Neuron (in vitro differentiated cells): ENCODE results near the gene FDPS.
A peak's percentile ranks its signal among the peaks of the same experiment; 100 is the strongest.

ENCODE experiments used
- H2AFZ ChIP-seq: one replicate; pipeline ENCODE4 v1.6.1; 2013; ENCODE audit warnings: low read depth, mild to moderate bottlenecking, inconsistent platforms, low read length, moderate library complexity
- H3K27me3 ChIP-seq: one replicate; pipeline ENCODE4 v1.6.1; 2013; ENCODE audit warnings: low read length; ENCODE audit not compliant: insufficient read depth
- H3K36me3 ChIP-seq: one replicate; pipeline ENCODE4 v1.6.1; 2013; ENCODE audit warnings: low read length; ENCODE audit not compliant: insufficient read depth
- H3K4me1 ChIP-seq: one replicate; pipeline ENCODE4 v1.6.1; 2013; ENCODE audit warnings: low read length; ENCODE audit not compliant: insufficient read depth
- H3K4me3 ChIP-seq: 2 replicates; pipeline ENCODE4 v1.5.1; 2013; ENCODE audit warnings: mild to moderate bottlenecking, low read length, moderate library complexity
- H3K9me3 ChIP-seq: one replicate; pipeline ENCODE4 v1.6.1; 2013; ENCODE audit warnings: low read length

FDPS gene

GRCh38 chr1:155313261-155313660, 4.6 kb downstream of the FDPS start:
- Histone ChIP-seq H2AFZ (no peak overlapping the region), H3K27me3 (no peaks in the 10 kb centered on the region), H3K4me3 (no peak overlapping the region), H3K9me3 (no peaks in the 10 kb centered on the region), H3K36me3 (peaks cover 58% of the 10 kb centered on the region), H3K4me1 (peaks cover 16% of the 10 kb centered on the region)

DNA sequence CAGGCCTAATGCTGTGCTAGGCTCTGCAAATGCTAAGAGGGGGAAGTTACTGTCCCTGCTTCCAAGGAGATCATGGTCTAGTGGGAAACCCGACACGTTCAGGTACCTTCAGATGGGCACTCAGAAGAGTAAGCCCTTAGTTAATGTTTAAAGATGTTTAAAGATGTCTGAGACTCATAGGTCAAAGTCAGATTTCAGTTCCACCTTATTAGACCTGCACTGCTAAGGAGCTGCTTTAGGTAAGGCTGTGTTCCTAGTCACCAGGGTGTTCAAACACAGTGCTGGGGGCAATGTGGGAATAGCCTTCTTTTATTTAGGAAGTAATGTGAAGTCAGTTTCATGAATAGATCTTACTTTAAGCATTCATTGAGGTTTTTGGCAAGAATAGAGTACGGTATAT, 8.3 kb downstream of the FDPS start:
- Histone ChIP-seq H3K4me3 (no peak overlapping the region), H3K36me3 (peaks cover 76% of the 10 kb centered on the region), H3K4me1 (peaks cover 13% of the 10 kb centered on the region), H3K27me3 (no peaks in the 10 kb centered on the region), H3K9me3 (no peaks in the 10 kb centered on the region), H2AFZ (no peak overlapping the region)

- Histone ChIP-seq H3K9me3 (no peaks in the 10 kb centered on the region), H2AFZ (no peak overlapping the region), H3K36me3 (peaks cover 67% of the 10 kb centered on the region), H3K4me1 (peaks cover 20% of the 10 kb centered on the region), H3K4me3 (no peak overlapping the region), H3K27me3 (no peaks in the 10 kb centered on the region)
Observed at GRCh38 chr1:155318082-155318481, 9.4 kb downstream of the FDPS start.

DNA sequence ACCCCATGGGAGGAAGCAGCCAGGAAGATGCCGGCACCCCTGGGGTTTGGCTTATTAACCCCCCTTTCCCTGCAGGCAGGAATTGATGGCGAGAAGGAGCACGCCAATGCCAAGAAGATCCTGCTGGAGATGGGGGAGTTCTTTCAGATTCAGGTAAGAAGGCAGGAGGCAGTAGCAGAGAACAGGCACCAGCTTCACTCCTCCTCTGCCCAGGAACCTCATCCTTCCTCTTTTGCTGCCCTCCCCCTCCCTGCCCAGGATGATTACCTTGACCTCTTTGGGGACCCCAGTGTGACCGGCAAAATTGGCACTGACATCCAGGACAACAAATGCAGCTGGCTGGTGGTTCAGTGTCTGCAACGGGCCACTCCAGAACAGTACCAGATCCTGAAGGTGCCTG, 10.9 kb downstream of the FDPS start:
- no peak overlapping the region for H3K4me3 ChIP-seq
- H3K4me1 ChIP-seq, result peaks cover 20% of the 10 kb centered on the region
- H3K36me3 ChIP-seq, result peaks cover 54% of the 10 kb centered on the region
- H3K27me3 ChIP-seq, result no peaks in the 10 kb centered on the region
- H2AFZ ChIP-seq, result no peak overlapping the region
- H3K9me3 ChIP-seq, result no peaks in the 10 kb centered on the region

DNA sequence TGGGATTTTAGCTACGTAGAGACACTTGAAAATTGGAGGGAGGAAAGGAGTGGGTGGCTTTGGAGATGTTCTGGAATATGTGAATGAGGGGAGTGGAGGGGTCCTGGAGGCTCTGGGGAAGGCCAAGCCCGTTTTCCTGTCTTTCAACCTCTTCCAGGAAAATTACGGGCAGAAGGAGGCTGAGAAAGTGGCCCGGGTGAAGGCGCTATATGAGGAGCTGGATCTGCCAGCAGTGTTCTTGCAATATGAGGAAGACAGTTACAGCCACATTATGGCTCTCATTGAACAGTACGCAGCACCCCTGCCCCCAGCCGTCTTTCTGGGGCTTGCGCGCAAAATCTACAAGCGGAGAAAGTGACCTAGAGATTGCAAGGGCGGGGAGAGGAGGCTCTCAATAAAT, 11.6 kb downstream of the FDPS start:
- Histone ChIP-seq H3K4me1 (peaks cover 23% of the 10 kb centered on the region), H3K27me3 (no peaks in the 10 kb centered on the region), H3K36me3 (peaks cover 49% of the 10 kb centered on the region), H3K4me3 (no peak overlapping the region), H2AFZ (no peak overlapping the region), H3K9me3 (no peaks in the 10 kb centered on the region)

DNA sequence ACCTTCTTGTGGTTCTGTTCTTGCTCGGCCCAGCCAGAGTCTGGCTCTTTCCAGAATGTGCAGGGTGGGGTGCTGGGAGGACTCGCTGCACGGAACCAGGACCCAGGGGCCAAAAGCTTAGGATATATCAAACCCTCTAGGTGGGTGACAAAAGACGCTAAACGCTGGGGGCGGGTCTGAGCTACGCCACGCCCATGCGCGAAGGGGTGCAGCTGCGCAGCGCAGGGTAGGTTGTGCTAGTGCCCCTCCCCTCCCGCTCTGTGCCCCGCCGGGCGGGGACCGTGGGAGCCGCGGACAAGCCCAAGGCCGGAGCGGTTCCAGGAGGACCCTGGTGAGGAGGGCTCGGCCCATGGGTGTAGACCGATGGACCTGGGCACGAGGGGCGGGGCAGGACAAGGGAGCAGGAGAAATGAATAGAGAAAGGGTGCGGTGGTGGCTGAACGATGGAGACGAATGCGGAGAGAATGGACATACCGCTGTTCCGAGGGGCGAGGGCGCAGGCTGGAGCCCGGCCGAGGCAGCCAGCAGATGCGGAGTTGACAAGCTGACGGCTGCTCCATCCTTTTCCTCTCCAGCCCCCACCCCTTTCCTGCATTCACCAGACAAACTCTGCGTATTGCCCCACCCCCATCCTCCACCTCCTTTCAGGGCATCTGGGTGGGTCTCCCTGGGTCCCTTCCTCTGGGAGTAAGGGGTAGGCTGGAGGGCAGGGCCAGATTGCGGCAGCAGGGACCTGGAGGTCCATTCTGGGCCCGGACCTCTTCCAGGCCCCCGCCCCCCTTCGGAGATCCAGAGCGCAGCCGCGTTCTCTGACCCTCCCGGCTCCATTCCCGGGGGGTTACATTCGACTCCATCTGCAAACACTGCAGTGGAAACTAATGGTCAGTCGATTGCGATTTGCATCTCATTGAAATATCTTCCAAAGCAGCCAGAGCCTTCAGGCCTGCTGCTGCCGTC, 12.3 kb downstream of the FDPS start, which contains the start of gene RUSC1:
Gene RUSC1 (plus strand): TSS at position 234 of the 957 bp plus-strand sequence. CDS start 880 bp downstream, outside the sequence.
- Histone ChIP-seq H3K36me3 (peaks cover 49% of the 10 kb centered on the region), H3K9me3 (no peaks in the 10 kb centered on the region), H3K4me3 (no peak within 1 kb of the TSS), H2AFZ (no peak within 1 kb of the TSS), H3K27me3 (no peaks in the 10 kb centered on the region), H3K4me1 (peaks cover 26% of the 10 kb centered on the region)

- Histone ChIP-seq H3K36me3 (peaks cover 47% of the 10 kb centered on the region), H3K9me3 (no peaks in the 10 kb centered on the region), H3K4me1 (peaks cover 26% of the 10 kb centered on the region), H3K27me3 (no peaks in the 10 kb centered on the region), H2AFZ (no peak overlapping the region), H3K4me3 (peak overlapping the region; percentile 72)
Observed at GRCh38 chr1:155321639-155322503, 13.2 kb downstream of the FDPS start.

GRCh38 chr1:155322571-155322952, 13.9 kb downstream of the FDPS start:
- Histone ChIP-seq H3K4me3 (peak overlapping the region; percentile 72), H3K4me1 (peaks cover 26% of the 10 kb centered on the region), H3K27me3 (no peaks in the 10 kb centered on the region), H3K36me3 (peaks cover 46% of the 10 kb centered on the region), H2AFZ (no peak overlapping the region), H3K9me3 (no peaks in the 10 kb centered on the region)

DNA sequence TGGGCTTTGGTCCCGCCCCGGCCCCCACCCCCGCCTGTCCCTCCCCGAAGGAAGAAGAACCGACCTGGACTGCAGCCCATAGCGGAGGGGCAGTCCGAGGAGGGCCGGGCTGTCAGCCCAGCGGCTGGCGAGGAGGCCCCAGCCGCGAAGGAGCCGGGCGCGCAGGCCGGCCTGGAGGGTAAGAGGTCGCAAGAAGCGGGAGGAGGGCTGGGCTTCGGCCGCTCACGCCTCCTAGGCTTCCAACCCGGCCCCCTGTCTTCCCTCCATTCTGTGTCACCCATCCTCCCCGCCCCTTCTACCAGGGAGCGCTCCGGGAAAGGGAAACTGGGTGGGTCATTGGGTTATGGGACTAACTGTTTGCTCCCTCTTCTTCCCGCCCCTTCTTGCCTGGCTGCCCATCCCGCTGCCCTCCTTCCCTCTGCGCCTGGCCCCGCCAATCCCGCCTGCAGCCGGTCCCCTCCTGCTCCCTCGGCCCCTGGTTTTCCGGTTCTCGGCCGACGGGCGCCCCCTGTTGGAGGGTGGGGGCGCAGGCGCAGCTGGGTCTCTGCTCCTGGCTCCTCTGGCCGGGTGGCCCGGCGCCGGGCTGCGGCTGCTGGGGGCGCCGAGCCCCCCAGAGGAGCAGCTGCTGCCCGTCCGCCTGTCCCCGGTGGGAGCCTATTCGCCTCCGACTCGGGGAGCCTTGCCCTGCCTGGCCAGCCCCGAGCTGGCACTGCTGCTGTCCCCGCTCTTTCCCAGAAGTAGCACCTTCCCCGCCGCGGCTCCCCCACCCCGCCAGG, 14.5 kb downstream of the FDPS start:
- Histone ChIP-seq H3K4me3 (peak overlapping the region; percentile 72), H2AFZ (no peak overlapping the region), H3K4me1 (peaks cover 26% of the 10 kb centered on the region), H3K27me3 (no peaks in the 10 kb centered on the region), H3K36me3 (peaks cover 46% of the 10 kb centered on the region), H3K9me3 (no peaks in the 10 kb centered on the region)

GRCh38 chr1:155323729-155324036, 15.0 kb downstream of the FDPS start:
- Histone ChIP-seq H3K36me3 (peaks cover 42% of the 10 kb centered on the region), H2AFZ (peak overlapping the region; percentile 53), H3K27me3 (no peaks in the 10 kb centered on the region), H3K4me1 (peaks cover 26% of the 10 kb centered on the region), H3K9me3 (no peaks in the 10 kb centered on the region), H3K4me3 (peak overlapping the region; percentile 72)

GRCh38 chr1:155324037-155324716, 15.5 kb downstream of the FDPS start:
- H2AFZ ChIP-seq, result peak overlapping the region; percentile 53
- peaks cover 26% of the 10 kb centered on the region for H3K4me1 ChIP-seq
- no peaks in the 10 kb centered on the region for H3K27me3 ChIP-seq
- peak overlapping the region; percentile 72 for H3K4me3 ChIP-seq
- H3K9me3 ChIP-seq, result no peaks in the 10 kb centered on the region
- H3K36me3 ChIP-seq, result peaks cover 37% of the 10 kb centered on the region
